ENCODE data around the gene PHETA1.

GRCh38 chr12:111344254-111344875 lies 24.5 kb downstream of the PHETA1 start:
- TF ChIP-seq CTCF (IDR thresholded peaks at IDR 0.05), result no peak
- no peak for TF ChIP-seq IRF2 (CRISPR knock-in tag; IDR thresholded peaks at IDR 0.05; ENCODE audit: borderline replicate concordance, low read depth)
- TF ChIP-seq GRHL2 (CRISPR knock-in tag; IDR thresholded peaks at IDR 0.05; ENCODE audit: insufficient replicate concordance, severe bottlenecking), result no peak
- no peak for TF ChIP-seq MAX (CRISPR knock-in tag; IDR thresholded peaks at IDR 0.05)
- TF ChIP-seq, protein P1, sequence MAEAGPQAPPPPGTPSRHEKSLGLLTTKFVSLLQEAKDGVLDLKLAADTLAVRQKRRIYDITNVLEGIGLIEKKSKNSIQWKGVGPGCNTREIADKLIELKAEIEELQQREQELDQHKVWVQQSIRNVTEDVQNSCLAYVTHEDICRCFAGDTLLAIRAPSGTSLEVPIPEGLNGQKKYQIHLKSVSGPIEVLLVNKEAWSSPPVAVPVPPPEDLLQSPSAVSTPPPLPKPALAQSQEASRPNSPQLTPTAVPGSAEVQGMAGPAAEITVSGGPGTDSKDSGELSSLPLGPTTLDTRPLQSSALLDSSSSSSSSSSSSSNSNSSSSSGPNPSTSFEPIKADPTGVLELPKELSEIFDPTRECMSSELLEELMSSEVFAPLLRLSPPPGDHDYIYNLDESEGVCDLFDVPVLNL (CRISPR knock-in tag; IDR thresholded peaks at IDR 0.05; ENCODE audit: borderline replicate concordance, low read depth), result no peak
- no peak for TF ChIP-seq NR1H2 (CRISPR knock-in tag; IDR thresholded peaks at IDR 0.05)
- no peak for TF ChIP-seq CBFB (CRISPR knock-in tag; IDR thresholded peaks at IDR 0.05; ENCODE audit: low read depth)
- no peak for TF ChIP-seq ATF3 (CRISPR knock-in tag; conservative IDR thresholded peaks at IDR 0.05)
- no peak for TF ChIP-seq TEAD4 (CRISPR knock-in tag; IDR thresholded peaks at IDR 0.05)
- TF ChIP-seq, protein P2, sequence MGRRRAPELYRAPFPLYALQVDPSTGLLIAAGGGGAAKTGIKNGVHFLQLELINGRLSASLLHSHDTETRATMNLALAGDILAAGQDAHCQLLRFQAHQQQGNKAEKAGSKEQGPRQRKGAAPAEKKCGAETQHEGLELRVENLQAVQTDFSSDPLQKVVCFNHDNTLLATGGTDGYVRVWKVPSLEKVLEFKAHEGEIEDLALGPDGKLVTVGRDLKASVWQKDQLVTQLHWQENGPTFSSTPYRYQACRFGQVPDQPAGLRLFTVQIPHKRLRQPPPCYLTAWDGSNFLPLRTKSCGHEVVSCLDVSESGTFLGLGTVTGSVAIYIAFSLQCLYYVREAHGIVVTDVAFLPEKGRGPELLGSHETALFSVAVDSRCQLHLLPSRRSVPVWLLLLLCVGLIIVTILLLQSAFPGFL (CRISPR knock-in tag; IDR thresholded peaks at IDR 0.05; ENCODE audit: borderline replicate concordance), result no peak
- no peak for TF ChIP-seq TCF7 (CRISPR knock-in tag; IDR thresholded peaks at IDR 0.05; ENCODE audit: low read depth)
- no peak for TF ChIP-seq FOXK1 (CRISPR knock-in tag; IDR thresholded peaks at IDR 0.05)
- no peak for TF ChIP-seq ATF1 (CRISPR knock-in tag; IDR thresholded peaks at IDR 0.05)
- no peak for TF ChIP-seq SP1 (CRISPR knock-in tag; conservative IDR thresholded peaks at IDR 0.05)

All from WTC11 (cell line).